ENCODE data around the gene C16orf95.

Gene C16orf95

GRCh38 chr16:87346517-87347060, 29.4 kb upstream of the C16orf95 start:
- no peak for TF ChIP-seq CTCF (IDR thresholded peaks at IDR 0.05)
- Histone ChIP-seq H3K27ac (no peak overlapping the region), H3K4me3 (no peak overlapping the region)
- no peak for DNase-seq (ENCODE audit: low spot score)

- no peak overlapping the region for H3K27ac ChIP-seq
- TF ChIP-seq CTCF (IDR thresholded peaks at IDR 0.05): no peak
- H3K4me3 ChIP-seq: no peak overlapping the region
- no peak for DNase-seq (ENCODE audit: low spot score)
These were observed 28.7 kb upstream of the C16orf95 start for GRCh38 chr16:87345726-87346424.

- no peak for DNase-seq (ENCODE audit: low spot score)
- H3K4me3 ChIP-seq: no peak overlapping the region
- no peak for TF ChIP-seq CTCF (IDR thresholded peaks at IDR 0.05)
- H3K27ac ChIP-seq: peak overlapping the region in 1 of 2 donors; percentile 74
These were observed 27.9 kb upstream of the C16orf95 start for GRCh38 chr16:87344931-87345631.

GRCh38 chr16:87344165-87344930, 27.2 kb upstream of the C16orf95 start:
- H3K4me3 ChIP-seq: no peak overlapping the region

GRCh38 chr16:87343753-87344050, 26.5 kb upstream of the C16orf95 start:
- no peak for TF ChIP-seq CTCF (IDR thresholded peaks at IDR 0.05)
- Histone ChIP-seq H3K27ac (no peak overlapping the region), H3K4me3 (no peak overlapping the region)
- DNase-seq (ENCODE audit: low spot score): no peak

More at GRCh38 chr16:87344165-87344930, 27.2 kb upstream of the C16orf95 start:
- H3K27ac ChIP-seq: peak overlapping the region in 1 of 2 donors; percentile 74
- no peak for TF ChIP-seq CTCF (IDR thresholded peaks at IDR 0.05)
- DNase-seq (ENCODE audit: low spot score): no peak

GRCh38 chr16:87342978-87343752, 26.0 kb upstream of the C16orf95 start:
- H3K4me3 ChIP-seq: no peak overlapping the region
- no peak for DNase-seq (ENCODE audit: low spot score)
- TF ChIP-seq CTCF (IDR thresholded peaks at IDR 0.05): no peak
- no peak overlapping the region for H3K27ac ChIP-seq
